ENCODE data around the gene HPSE2. TPM values are rescaled to one million over a fixed set of nuclear protein-coding genes. Genes with fewer than 3 reads are reported as not detected.

The HPSE2 gene
- polyA plus RNA-seq, 1 experiment, result not detected

DNA sequence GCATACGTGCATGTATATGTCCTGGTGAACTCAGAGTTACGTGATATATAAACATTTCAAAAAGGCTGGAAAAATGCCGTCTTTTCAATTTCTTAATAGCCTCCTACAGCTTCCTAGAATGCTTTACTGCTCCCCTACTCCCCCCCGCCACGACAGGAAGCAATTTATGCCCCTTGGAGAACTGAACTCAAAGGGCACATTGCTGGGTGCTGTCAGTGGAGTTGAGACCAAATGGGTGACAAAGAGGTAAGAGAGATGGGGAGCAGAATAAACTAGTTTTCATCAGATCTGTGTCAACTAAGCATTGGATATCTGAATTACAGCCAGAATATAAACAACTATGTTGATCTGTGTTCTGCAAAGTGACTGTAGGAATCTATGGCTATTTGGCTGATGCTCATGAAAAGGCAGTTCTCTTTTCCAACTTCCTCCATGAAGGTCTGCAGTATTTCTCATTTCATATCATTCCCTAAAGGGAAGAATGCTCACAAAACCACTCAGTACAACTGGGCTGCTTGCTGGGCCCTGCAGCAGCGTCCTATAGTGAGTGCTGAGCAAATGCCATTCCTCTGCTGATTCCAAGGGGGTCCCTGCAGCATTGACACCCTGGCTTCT, 617.6 kb downstream of the HPSE2 start:
- Histone ChIP-seq H3K9me3 (ENCODE audit: control insufficient read depth, insufficient read depth, low read length) (no peaks in the 10 kb centered on the region), H3K4me3 (ENCODE audit: low read depth, low read length) (no peak overlapping the region), H3K27me3 (ENCODE audit: control insufficient read depth, insufficient read depth, low read length) (no peaks in the 10 kb centered on the region), H3K27ac (ENCODE audit: low read depth, low read length) (no peak overlapping the region)
- POLR2A ChIA-PET, result no interaction called here
- TF ChIP-seq, protein P1, sequence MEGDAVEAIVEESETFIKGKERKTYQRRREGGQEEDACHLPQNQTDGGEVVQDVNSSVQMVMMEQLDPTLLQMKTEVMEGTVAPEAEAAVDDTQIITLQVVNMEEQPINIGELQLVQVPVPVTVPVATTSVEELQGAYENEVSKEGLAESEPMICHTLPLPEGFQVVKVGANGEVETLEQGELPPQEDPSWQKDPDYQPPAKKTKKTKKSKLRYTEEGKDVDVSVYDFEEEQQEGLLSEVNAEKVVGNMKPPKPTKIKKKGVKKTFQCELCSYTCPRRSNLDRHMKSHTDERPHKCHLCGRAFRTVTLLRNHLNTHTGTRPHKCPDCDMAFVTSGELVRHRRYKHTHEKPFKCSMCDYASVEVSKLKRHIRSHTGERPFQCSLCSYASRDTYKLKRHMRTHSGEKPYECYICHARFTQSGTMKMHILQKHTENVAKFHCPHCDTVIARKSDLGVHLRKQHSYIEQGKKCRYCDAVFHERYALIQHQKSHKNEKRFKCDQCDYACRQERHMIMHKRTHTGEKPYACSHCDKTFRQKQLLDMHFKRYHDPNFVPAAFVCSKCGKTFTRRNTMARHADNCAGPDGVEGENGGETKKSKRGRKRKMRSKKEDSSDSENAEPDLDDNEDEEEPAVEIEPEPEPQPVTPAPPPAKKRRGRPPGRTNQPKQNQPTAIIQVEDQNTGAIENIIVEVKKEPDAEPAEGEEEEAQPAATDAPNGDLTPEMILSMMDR (IDR thresholded peaks at IDR 0.05; ENCODE audit: low read depth, low read length), result no peak
- CTCF ChIA-PET, result no interaction called here
- no peak for DNase-seq (ENCODE audit: low read depth, low spot score)

GRCh38 chr10:98613446-98613845, 622.2 kb downstream of the HPSE2 start:
- Histone ChIP-seq H3K9me3 (ENCODE audit: control insufficient read depth, insufficient read depth, low read length) (no peaks in the 10 kb centered on the region), H3K27ac (ENCODE audit: low read depth, low read length) (no peak overlapping the region), H3K4me3 (ENCODE audit: low read depth, low read length) (no peak overlapping the region), H3K27me3 (ENCODE audit: control insufficient read depth, insufficient read depth, low read length) (no peaks in the 10 kb centered on the region)
- DNase-seq (ENCODE audit: low read depth, low spot score), result no peak
- ChIA-PET CTCF (no interaction called here), POLR2A (no interaction called here)
- TF ChIP-seq, protein P1 (IDR thresholded peaks at IDR 0.05; ENCODE audit: low read depth, low read length), result no peak

DNA sequence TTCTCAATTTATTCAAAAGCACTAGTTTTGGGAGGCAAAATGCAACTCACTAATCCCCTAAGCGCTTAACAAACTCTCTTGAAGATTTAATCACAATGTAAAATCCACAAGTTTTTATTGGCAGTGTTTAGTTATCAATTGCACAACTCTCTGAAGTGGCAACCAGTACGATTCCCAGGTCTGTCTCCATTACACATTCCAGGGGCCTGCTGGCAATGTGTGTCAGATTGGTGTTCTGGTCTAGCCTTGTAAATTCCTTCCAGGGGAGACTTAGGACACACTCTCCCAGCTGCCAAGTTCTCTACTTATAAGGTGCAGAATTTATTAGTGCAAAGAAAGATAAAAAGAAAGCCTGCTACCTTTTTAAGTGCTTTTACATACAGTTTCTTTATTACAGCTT, 624.2 kb downstream of the HPSE2 start:
- Histone ChIP-seq H3K9me3 (ENCODE audit: control insufficient read depth, insufficient read depth, low read length) (no peaks in the 10 kb centered on the region), H3K27me3 (ENCODE audit: control insufficient read depth, insufficient read depth, low read length) (no peaks in the 10 kb centered on the region), H3K4me3 (ENCODE audit: low read depth, low read length) (no peak overlapping the region), H3K27ac (ENCODE audit: low read depth, low read length) (no peak overlapping the region)
- TF ChIP-seq, protein P1 (IDR thresholded peaks at IDR 0.05; ENCODE audit: low read depth, low read length), result no peak
- DNase-seq (ENCODE audit: low read depth, low spot score), result no peak
- CTCF ChIA-PET, result no interaction called here
- POLR2A ChIA-PET, result no interaction called here

DNA sequence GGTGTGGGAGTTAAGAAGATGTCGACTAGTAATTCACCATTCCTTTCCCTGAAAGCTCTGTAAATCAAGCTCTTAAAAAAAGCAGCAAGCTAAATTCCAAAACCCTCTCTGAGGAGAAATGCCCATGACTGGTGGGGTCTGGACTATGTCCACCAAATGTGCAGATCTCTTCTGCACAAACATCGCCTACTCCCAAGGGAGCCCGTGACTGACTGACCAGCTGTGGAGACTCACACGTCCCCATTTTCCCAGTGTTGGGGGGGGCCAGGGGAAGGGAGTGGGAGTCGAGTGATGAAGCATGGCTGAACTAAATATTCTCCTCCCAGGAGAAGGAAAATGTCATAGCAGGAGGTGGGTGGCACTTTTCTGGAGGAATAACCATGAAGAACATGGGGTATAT, 624.8 kb downstream of the HPSE2 start:
- no peaks in the 10 kb centered on the region for H3K27me3 ChIP-seq (ENCODE audit: control insufficient read depth, insufficient read depth, low read length)
- no peak overlapping the region for H3K4me3 ChIP-seq (ENCODE audit: low read depth, low read length)
- POLR2A ChIA-PET, result no interaction called here
- no peak overlapping the region for H3K27ac ChIP-seq (ENCODE audit: low read depth, low read length)
- H3K9me3 ChIP-seq (ENCODE audit: control insufficient read depth, insufficient read depth, low read length), result no peaks in the 10 kb centered on the region
- CTCF ChIA-PET, result no interaction called here
- TF ChIP-seq, protein P1 (IDR thresholded peaks at IDR 0.05; ENCODE audit: low read depth, low read length), result no peak
- no peak for DNase-seq (ENCODE audit: low read depth, low spot score)

GRCh38 chr10:98610301-98610700, 625.4 kb downstream of the HPSE2 start:
- ChIA-PET POLR2A (no interaction called here), CTCF (no interaction called here)
- Histone ChIP-seq H3K4me3 (ENCODE audit: low read depth, low read length) (no peak overlapping the region), H3K9me3 (ENCODE audit: control insufficient read depth, insufficient read depth, low read length) (no peaks in the 10 kb centered on the region), H3K27ac (ENCODE audit: low read depth, low read length) (no peak overlapping the region), H3K27me3 (ENCODE audit: control insufficient read depth, insufficient read depth, low read length) (no peaks in the 10 kb centered on the region)
- no peak for DNase-seq (ENCODE audit: low read depth, low spot score)
- TF ChIP-seq, protein P1 (IDR thresholded peaks at IDR 0.05; ENCODE audit: low read depth, low read length), result no peak

Data from AG04450 (cell line).